ENCODE data around the gene MYO15B.

MYO15B gene

GRCh38 chr17:75552425-75553294 is 34.9 kb upstream of the MYO15B start:
- POLR2A ChIA-PET: interaction anchor here (0.6 to 1.0 kb wide), 2 partner anchors 36 to 65 kb away, joined by 4 read pairs; no protein-coding TSS in a partner anchor
- DNase-seq: no peak

GRCh38 chr17:75553295-75554110 is 34.1 kb upstream of the MYO15B start:
- ChIA-PET POLR2A (interaction anchor here (1.0 kb wide), 1 partner anchor 35 kb away, joined by 4 read pairs; no protein-coding TSS in a partner anchor), CTCF (interaction anchor here (0.6 to 2.0 kb wide), 6 partner anchors 18 to 93 kb away, joined by 3 to 5 read pairs (median 4); partner anchors contain the start of genes MYO15B and SMIM5)
- Histone ChIP-seq H3K27ac (ENCODE audit: insufficient read depth in 1 of 2, low read depth in 1 of 2, low read length in 2 of 2, poor library complexity in 1 of 2, severe bottlenecking in 2 of 2) (peak overlapping the region in 1 of 2 experiments; percentile 40), H3K36me3 (ENCODE audit: control insufficient read depth in 4 of 4, insufficient read depth in 4 of 4, low read length in 3 of 4) (peaks cover 0 to 3% (median 0%) of the 10 kb centered on the region in 4 experiments), H3K4me3 (ENCODE audit: control insufficient read depth in 1 of 7, extremely low read depth in 1 of 7, insufficient read depth in 4 of 7, low read depth in 2 of 7, low read length in 6 of 7) (no peak overlapping the region), H3K9me3 (ENCODE audit: control extremely low read depth in 1 of 5, control insufficient read depth in 4 of 5, insufficient read depth in 2 of 5, low read depth in 1 of 5, low read length in 4 of 5) (no peaks in the 10 kb centered on the region), H3K27me3 (replicated peaks in 2 of 5; ENCODE audit: control insufficient read depth in 4 of 5, insufficient read depth in 5 of 5, low read length in 4 of 5) (no peaks in the 10 kb centered on the region), H3K4me1 (ENCODE audit: control extremely low read depth in 1 of 4, control insufficient read depth in 4 of 4, insufficient read depth in 4 of 4, low read length in 3 of 4) (peaks cover 0 to 11% (median 0%) of the 10 kb centered on the region in 4 experiments)
- peak; percentile 40 to 80 (median 69) for DNase-seq
- 64% methylated on average over 5 of the region's 8 CpGs for WGBS (ENCODE audit: insufficient coverage)

More at GRCh38 chr17:75552425-75553294, 34.9 kb upstream of the MYO15B start:
- no peaks in the 10 kb centered on the region for H3K36me3 ChIP-seq (ENCODE audit: control insufficient read depth in 4 of 4, insufficient read depth in 4 of 4, low read length in 3 of 4)
- H3K4me1 ChIP-seq (ENCODE audit: control extremely low read depth in 1 of 4, control insufficient read depth in 4 of 4, insufficient read depth in 4 of 4, low read length in 3 of 4): peaks cover 0 to 11% (median 0%) of the 10 kb centered on the region in 4 experiments
- H3K9me3 ChIP-seq (ENCODE audit: control extremely low read depth in 1 of 5, control insufficient read depth in 4 of 5, insufficient read depth in 2 of 5, low read depth in 1 of 5, low read length in 4 of 5): no peaks in the 10 kb centered on the region
- peak overlapping the region in 1 of 2 experiments; percentile 19 for H3K27ac ChIP-seq (ENCODE audit: insufficient read depth in 1 of 2, low read depth in 1 of 2, low read length in 2 of 2, poor library complexity in 1 of 2, severe bottlenecking in 2 of 2)
- CTCF ChIA-PET: interaction anchor here (0.6 to 2.0 kb wide), 10 partner anchors 7 to 93 kb away, joined by 3 to 5 read pairs (median 3); partner anchors contain the start of genes MYO15B and SMIM5
- no peaks in the 10 kb centered on the region for H3K27me3 ChIP-seq (replicated peaks in 2 of 5; ENCODE audit: control insufficient read depth in 4 of 5, insufficient read depth in 5 of 5, low read length in 4 of 5)
- WGBS (ENCODE audit: insufficient coverage): 95% methylated on average over 10 of the region's 14 CpGs
- no peak overlapping the region for H3K4me3 ChIP-seq (ENCODE audit: control insufficient read depth in 1 of 7, extremely low read depth in 1 of 7, insufficient read depth in 4 of 7, low read depth in 2 of 7, low read length in 6 of 7)

DNA sequence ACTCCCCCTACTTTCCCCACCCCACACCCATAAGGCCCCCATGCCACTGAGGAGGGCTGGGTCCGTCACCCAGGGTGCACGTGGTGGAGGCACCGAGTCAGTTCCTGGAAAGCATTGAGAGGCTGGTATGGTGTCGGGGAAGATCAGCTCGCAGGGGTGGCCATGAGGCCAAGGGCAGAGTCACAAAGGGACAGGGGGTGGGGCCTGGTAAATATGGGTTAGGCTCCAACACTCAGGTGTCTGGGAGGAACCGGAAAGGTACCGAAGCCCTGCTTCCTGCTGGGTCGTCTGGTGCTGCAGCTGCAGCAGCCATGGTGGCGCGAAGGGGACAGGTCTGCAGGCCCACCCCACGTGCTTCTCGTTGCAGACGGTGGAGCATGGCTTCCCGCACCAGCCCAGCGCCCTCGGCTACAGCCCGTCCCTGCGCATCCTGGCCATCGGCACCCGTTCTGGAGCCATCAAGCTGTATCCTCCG is 31.9 kb upstream of the MYO15B start:
- 92% methylated on average over 18 of the region's 21 CpGs for WGBS (ENCODE audit: insufficient coverage)
- POLR2A ChIA-PET: no interaction called here

DNA sequence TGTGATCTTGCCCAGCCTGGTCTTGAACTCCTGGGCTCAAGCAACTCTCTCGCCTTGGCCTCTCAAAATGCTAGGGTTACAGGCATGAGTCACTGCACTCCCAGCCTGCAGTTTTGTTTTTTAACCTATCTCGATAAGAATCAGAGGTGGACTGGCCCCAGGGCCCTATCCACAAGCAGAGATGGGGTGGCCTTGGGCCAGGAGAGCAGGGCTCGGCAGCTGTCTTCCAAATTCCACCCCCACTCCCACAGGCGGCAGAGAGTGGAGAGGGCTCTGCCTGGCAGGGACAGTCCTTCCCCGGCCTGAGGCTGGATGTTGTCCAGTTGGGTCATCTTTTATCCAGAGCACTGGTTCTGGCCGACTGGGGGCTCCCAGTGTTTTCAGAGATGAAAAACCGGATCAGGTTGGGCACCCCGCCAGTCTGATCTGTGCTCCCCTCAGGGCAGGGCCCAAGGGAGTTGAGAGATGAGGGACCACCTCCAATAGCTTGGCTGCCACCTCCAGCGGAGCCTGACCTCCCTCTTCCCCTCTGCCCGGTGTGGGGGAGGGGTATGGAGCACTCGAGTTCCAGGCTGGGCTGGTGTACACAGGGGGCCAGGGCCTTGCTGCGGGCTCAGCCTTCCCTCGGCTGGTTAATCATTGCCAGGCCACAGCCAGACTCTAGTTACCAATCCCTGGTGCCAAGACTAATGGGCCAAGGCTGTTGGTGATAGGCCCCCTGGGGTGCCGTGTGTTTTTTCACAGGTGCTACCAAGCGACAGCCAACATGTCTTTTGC is 30.3 kb upstream of the MYO15B start:
- POLR2A ChIA-PET: no interaction called here
- CTCF ChIA-PET: interaction anchor here (1.4 to 1.6 kb wide), 2 partner anchors 14 to 31 kb away, joined by 4 to 5 read pairs; partner anchors contain the start of gene MYO15B
- H3K9me3 ChIP-seq (ENCODE audit: control extremely low read depth in 1 of 5, control insufficient read depth in 4 of 5, insufficient read depth in 2 of 5, low read depth in 1 of 5, low read length in 4 of 5): no peaks in the 10 kb centered on the region
- H3K4me1 ChIP-seq (ENCODE audit: control extremely low read depth in 1 of 4, control insufficient read depth in 4 of 4, insufficient read depth in 4 of 4, low read length in 3 of 4): peaks cover 0 to 11% (median 0%) of the 10 kb centered on the region in 4 experiments
- H3K27me3 ChIP-seq (replicated peaks in 2 of 5; ENCODE audit: control insufficient read depth in 4 of 5, insufficient read depth in 5 of 5, low read length in 4 of 5): no peaks in the 10 kb centered on the region
- H3K27ac ChIP-seq (ENCODE audit: insufficient read depth in 1 of 2, low read depth in 1 of 2, low read length in 2 of 2, poor library complexity in 1 of 2, severe bottlenecking in 2 of 2): no peak overlapping the region
- no peak overlapping the region for H3K4me3 ChIP-seq (ENCODE audit: control insufficient read depth in 1 of 7, extremely low read depth in 1 of 7, insufficient read depth in 4 of 7, low read depth in 2 of 7, low read length in 6 of 7)
- 95% methylated on average over 11 of the region's 15 CpGs for WGBS (ENCODE audit: insufficient coverage)
- peaks cover 0 to 3% (median 0%) of the 10 kb centered on the region in 4 experiments for H3K36me3 ChIP-seq (ENCODE audit: control insufficient read depth in 4 of 4, insufficient read depth in 4 of 4, low read length in 3 of 4)
- no peak for DNase-seq

More for the DNA sequence above, 31.9 kb upstream of the MYO15B start:
- H3K27ac ChIP-seq (ENCODE audit: insufficient read depth in 1 of 2, low read depth in 1 of 2, low read length in 2 of 2, poor library complexity in 1 of 2, severe bottlenecking in 2 of 2): no peak overlapping the region
- CTCF ChIA-PET: no interaction called here
- H3K36me3 ChIP-seq (ENCODE audit: control insufficient read depth in 4 of 4, insufficient read depth in 4 of 4, low read length in 3 of 4): peaks cover 0 to 3% (median 0%) of the 10 kb centered on the region in 4 experiments
- no peak for DNase-seq
- H3K4me3 ChIP-seq (ENCODE audit: control insufficient read depth in 1 of 7, extremely low read depth in 1 of 7, insufficient read depth in 4 of 7, low read depth in 2 of 7, low read length in 6 of 7): no peak overlapping the region
- H3K9me3 ChIP-seq (ENCODE audit: control extremely low read depth in 1 of 5, control insufficient read depth in 4 of 5, insufficient read depth in 2 of 5, low read depth in 1 of 5, low read length in 4 of 5): no peaks in the 10 kb centered on the region
- no peaks in the 10 kb centered on the region for H3K27me3 ChIP-seq (replicated peaks in 2 of 5; ENCODE audit: control insufficient read depth in 4 of 5, insufficient read depth in 5 of 5, low read length in 4 of 5)
- peaks cover 0 to 11% (median 0%) of the 10 kb centered on the region in 4 experiments for H3K4me1 ChIP-seq (ENCODE audit: control extremely low read depth in 1 of 4, control insufficient read depth in 4 of 4, insufficient read depth in 4 of 4, low read length in 3 of 4)

GRCh38 chr17:75557852-75558665 is 29.5 kb upstream of the MYO15B start:
- Histone ChIP-seq H3K4me1 (ENCODE audit: control extremely low read depth in 1 of 4, control insufficient read depth in 4 of 4, insufficient read depth in 4 of 4, low read length in 3 of 4) (peaks cover 0 to 7% (median 0%) of the 10 kb centered on the region in 4 experiments), H3K4me3 (ENCODE audit: control insufficient read depth in 1 of 7, extremely low read depth in 1 of 7, insufficient read depth in 4 of 7, low read depth in 2 of 7, low read length in 6 of 7) (no peak overlapping the region), H3K36me3 (ENCODE audit: control insufficient read depth in 4 of 4, insufficient read depth in 4 of 4, low read length in 3 of 4) (peaks cover 0 to 4% (median 1%) of the 10 kb centered on the region in 4 experiments), H3K9me3 (ENCODE audit: control extremely low read depth in 1 of 5, control insufficient read depth in 4 of 5, insufficient read depth in 2 of 5, low read depth in 1 of 5, low read length in 4 of 5) (no peaks in the 10 kb centered on the region), H3K27ac (ENCODE audit: insufficient read depth in 1 of 2, low read depth in 1 of 2, low read length in 2 of 2, poor library complexity in 1 of 2, severe bottlenecking in 2 of 2) (no peak overlapping the region), H3K27me3 (replicated peaks in 2 of 5; ENCODE audit: control insufficient read depth in 4 of 5, insufficient read depth in 5 of 5, low read length in 4 of 5) (no peaks in the 10 kb centered on the region)
- POLR2A ChIA-PET: no interaction called here
- 96% methylated on average over 18 of the region's 18 CpGs for WGBS (ENCODE audit: insufficient coverage)
- CTCF ChIA-PET: interaction anchor here (0.8 to 1.6 kb wide), 4 partner anchors 13 to 148 kb away, joined by 3 to 5 read pairs (median 4); partner anchors contain the start of gene MYO15B
- DNase-seq: no peak

Data from common myeloid progenitor, CD34-positive (primary cell).